GM21529 (cell line): ENCODE measurements around the gene ZACN.

Source experiments
- ATAC-seq: cut with Tn5 transposase; IDR thresholded peaks from one replicate; pipeline ENCODE4 v1.9.1; 2021; ENCODE audit not compliant: unreplicated experiment

Gene ZACN

GRCh38 chr17:76131051-76131691 lies 52.2 kb downstream of the ZACN start:
- no peak for ATAC-seq

DNA sequence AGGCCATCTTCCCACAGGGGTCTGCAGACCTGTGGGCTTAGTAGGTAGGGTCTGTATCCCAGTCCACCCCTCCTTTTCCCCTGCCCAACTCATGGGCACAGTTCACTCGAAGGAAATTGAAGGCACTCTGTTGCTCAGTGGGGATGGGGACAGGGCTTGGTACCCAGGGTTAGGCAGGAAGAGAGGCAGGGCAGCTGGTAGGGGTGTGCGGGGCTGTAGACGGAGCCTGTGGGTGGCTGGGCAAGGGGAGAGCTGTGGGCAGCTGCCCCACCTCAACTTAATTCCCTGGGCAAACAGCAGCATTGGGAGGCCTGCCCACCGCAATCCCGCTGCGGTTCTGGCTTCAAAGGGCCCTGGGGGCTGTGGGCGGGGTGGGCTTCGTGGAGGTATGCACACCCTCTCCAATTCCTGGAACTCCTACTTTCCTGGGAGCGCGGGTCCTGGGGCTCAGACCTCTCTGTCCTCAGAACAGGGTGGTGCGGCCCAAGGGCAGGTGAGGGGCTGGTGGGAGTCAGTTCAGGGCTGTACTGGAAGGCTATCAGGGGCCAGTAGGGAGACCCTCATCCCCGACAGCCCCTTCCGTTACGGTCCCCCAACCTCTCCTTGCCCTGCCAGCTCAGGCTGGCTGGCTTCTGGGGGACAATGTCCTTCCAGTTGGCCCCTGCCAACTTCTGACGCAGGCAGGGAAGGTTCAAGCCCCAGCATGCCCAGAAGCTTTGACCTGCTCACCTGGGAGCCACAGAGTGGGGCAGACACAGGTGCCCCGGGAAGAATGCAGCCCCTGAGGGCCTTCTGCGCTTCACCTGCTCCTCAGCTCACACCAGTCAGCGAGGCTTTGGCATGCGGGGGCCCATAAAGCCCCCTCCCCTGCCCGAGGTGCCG lies 53.0 kb downstream of the ZACN start:
- no peak for ATAC-seq
